ENCODE results near the gene HOXD13. TPM values are rescaled to one million over a fixed set of nuclear protein-coding genes. Genes with fewer than 3 reads are reported as not detected.

HOXD13 gene
- total and polyA plus RNA-seq, 2 of the 13 experiments (the other 11 are each of a cell fraction or from before 2014, with no cell fraction given) = not detected

DNA sequence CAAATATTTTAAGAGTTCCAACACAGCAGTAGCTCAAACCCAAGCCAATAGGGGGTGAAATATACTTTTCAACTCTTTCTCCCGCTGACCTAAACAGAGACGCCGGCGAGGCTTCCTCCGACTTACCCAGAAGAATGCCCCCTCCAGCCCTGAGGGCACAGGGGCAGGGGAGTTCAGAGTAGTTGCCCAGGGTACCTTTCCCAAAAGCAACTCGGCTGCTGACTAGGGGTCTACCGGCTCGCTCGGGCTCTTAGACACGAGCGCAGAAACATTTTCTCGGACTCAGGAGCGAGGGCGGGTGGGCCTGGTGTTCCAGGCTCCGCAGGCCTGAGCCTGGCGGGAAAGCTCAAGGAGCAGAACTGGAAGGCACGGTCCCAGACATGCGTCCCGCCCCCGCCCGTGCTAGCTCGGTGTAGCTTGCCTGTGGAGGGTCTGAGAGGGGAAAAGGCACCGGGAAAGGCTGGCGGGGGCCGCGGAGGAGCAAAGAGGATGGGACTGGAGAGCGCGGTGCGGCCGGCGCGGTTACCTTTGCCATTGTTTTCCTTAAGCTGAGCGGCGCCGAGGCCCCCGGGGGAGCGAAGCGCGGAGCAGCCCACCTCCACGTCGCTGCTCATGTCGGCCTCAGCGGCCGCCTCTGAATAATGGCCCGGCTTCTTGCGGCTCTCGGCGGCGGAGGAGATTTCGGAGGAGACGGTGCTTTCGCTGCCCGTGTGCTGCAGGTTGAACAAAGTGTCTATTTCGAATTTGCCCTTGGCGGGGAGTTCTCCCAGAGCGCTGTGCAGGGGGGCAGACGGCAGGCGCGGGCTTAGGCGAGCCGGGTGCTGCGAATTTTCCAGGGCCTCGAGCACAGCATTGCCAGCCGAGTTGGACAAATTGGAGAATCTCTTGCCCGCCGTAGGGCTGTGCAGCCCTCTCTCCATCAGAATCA lies 9.4 kb upstream of the HOXD13 start (continued):
- TF ChIP-seq, protein P1, sequence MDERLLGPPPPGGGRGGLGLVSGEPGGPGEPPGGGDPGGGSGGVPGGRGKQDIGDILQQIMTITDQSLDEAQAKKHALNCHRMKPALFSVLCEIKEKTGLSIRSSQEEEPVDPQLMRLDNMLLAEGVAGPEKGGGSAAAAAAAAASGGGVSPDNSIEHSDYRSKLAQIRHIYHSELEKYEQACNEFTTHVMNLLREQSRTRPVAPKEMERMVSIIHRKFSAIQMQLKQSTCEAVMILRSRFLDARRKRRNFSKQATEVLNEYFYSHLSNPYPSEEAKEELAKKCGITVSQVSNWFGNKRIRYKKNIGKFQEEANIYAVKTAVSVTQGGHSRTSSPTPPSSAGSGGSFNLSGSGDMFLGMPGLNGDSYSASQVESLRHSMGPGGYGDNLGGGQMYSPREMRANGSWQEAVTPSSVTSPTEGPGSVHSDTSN (CRISPR knock-in tag; IDR thresholded peaks at IDR 0.05) = no peak
- no peak for TF ChIP-seq YY1 (IDR thresholded peaks at IDR 0.05; ENCODE audit: insufficient read depth, insufficient replicate concordance, low read depth, low read length)
- no peak for TF ChIP-seq ZNF549 (CRISPR knock-in tag; IDR thresholded peaks at IDR 0.05)
- TF ChIP-seq ZNF121 (CRISPR knock-in tag; IDR thresholded peaks at IDR 0.05) = no peak
- no peak for TF ChIP-seq DMTF1 (CRISPR knock-in tag; IDR thresholded peaks at IDR 0.05)
- no peak for TF ChIP-seq SNAI1 (CRISPR knock-in tag; IDR thresholded peaks at IDR 0.05; ENCODE audit: borderline replicate concordance)
- TF ChIP-seq IRF9 (CRISPR knock-in tag; IDR thresholded peaks at IDR 0.05; ENCODE audit: borderline replicate concordance) = 0 out of 2 replicates have a peak, but pooled peaks have one; percentile 24
- no peak for TF ChIP-seq TAF1 (CRISPR knock-in tag; IDR thresholded peaks at IDR 0.05)

All from HepG2 (cell line).